Right atrium auricular region (tissue), 2 donors: Measurements from ENCODE around the gene OCIAD1. TPM values are rescaled to one million over a fixed set of nuclear protein-coding genes. Genes with fewer than 3 reads are reported as not detected.

Source experiments
- DNase-seq: peaks from one replicate; pipeline ENCODE4 v3.0.0-alpha.2; 2019; ENCODE audit warnings: low spot score
- H3K27ac ChIP-seq, 2 donors: fragments of 200-600 bp; sonication (generic); 1 replicate in 1 of 2; 2 replicates in 1 of 2; pipeline ENCODE4 v1.5.1; 2016 to 2019
- H3K27me3 ChIP-seq, 2 donors: fragments of 200-600 bp; sonication (generic); one replicate each; pipeline versions ENCODE4 v1.5.1 to v1.6.0; 2017 to 2019
- H3K36me3 ChIP-seq: fragments of 200-600 bp; sonication (generic); one replicate; pipeline ENCODE4 v1.5.1; 2016
- H3K4me1 ChIP-seq, 2 donors: fragments of 200-600 bp; sonication (generic); one replicate each; pipeline versions ENCODE4 v1.5.1 to v1.6.0; 2017 to 2019
- H3K4me3 ChIP-seq, 2 donors: fragments of 200-600 bp; sonication (generic); 1 replicate in 1 of 2; 2 replicates in 1 of 2; pipeline ENCODE4 v1.5.1; 2017 to 2019; ENCODE audit warnings: mild to moderate bottlenecking in 1 of 2, moderate library complexity in 1 of 2
- H3K9me3 ChIP-seq, 2 donors: fragments of 200-600 bp; sonication (generic); one replicate each; pipeline ENCODE4 v1.5.1; 2019
- total RNA-seq, 2 donors: library from RNA; depleted of rRNA; stranded (reverse); fragments of >200 nt; gene quantifications; one replicate each; pipeline ENCODE4 v1.1.0, GENCODE V29; 2016
- TF ChIP-seq, protein P1 (sequence below), 2 donors: fragments of 200-600 bp; sonication (generic); IDR thresholded peaks; one replicate each; pipeline ENCODE4 v1.5.1; 2019; ENCODE audit warnings: antibody characterized with exemption in 2 of 2

OCIAD1 gene
- total RNA-seq, 2 donors from 2014 or later = 101 to 215 TPM

- no peaks in the 10 kb centered on the region for H3K27me3 ChIP-seq
- H3K27ac ChIP-seq = no peak overlapping the region
- DNase-seq = no peak
- no peaks in the 10 kb centered on the region for H3K9me3 ChIP-seq
- TF ChIP-seq, protein P1, sequence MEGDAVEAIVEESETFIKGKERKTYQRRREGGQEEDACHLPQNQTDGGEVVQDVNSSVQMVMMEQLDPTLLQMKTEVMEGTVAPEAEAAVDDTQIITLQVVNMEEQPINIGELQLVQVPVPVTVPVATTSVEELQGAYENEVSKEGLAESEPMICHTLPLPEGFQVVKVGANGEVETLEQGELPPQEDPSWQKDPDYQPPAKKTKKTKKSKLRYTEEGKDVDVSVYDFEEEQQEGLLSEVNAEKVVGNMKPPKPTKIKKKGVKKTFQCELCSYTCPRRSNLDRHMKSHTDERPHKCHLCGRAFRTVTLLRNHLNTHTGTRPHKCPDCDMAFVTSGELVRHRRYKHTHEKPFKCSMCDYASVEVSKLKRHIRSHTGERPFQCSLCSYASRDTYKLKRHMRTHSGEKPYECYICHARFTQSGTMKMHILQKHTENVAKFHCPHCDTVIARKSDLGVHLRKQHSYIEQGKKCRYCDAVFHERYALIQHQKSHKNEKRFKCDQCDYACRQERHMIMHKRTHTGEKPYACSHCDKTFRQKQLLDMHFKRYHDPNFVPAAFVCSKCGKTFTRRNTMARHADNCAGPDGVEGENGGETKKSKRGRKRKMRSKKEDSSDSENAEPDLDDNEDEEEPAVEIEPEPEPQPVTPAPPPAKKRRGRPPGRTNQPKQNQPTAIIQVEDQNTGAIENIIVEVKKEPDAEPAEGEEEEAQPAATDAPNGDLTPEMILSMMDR (IDR thresholded peaks at IDR 0.05) = no peak
- no peak overlapping the region for H3K4me3 ChIP-seq
- peaks cover 0 to 9% of the 10 kb centered on the region in 2 donors for H3K4me1 ChIP-seq
- H3K36me3 ChIP-seq = no peaks in the 10 kb centered on the region
Measured at GRCh38 chr4:48827622-48828021, 3.3 kb upstream of the OCIAD1 start.

- TF ChIP-seq, protein P1 (IDR thresholded peaks at IDR 0.05) = no peak
- no peaks in the 10 kb centered on the region for H3K27me3 ChIP-seq
- H3K9me3 ChIP-seq = no peaks in the 10 kb centered on the region
- peak overlapping the region; percentile 80 to 91 for H3K4me3 ChIP-seq
- peaks cover 0 to 17% of the 10 kb centered on the region in 2 donors for H3K4me1 ChIP-seq
- DNase-seq = no peak
- H3K36me3 ChIP-seq = peaks cover 26% of the 10 kb centered on the region
- H3K27ac ChIP-seq = peak overlapping the region; percentile 94 to 98
Measured at GRCh38 chr4:48831532-48832030, 693 bp downstream of the OCIAD1 start.

DNA sequence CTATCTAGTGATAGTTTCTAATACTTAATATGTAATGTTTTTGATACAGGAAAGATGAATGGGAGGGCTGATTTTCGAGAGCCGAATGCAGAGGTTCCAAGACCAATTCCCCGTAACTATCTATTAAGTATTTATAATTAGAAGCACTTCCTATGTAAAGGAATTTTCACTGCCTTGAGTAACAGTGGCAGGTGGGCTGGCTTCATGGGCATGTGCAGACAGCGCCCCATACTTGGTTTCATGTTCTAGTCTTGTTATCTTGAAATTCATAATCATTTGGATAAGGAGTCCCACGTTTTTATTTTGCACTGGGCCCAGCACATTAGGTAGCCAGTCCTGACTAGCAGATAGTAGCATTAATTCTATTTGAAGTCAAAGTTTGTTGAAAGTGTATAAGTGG lies 1.7 kb downstream of the OCIAD1 start:
- no peak for DNase-seq
- TF ChIP-seq, protein P1 (IDR thresholded peaks at IDR 0.05) = no peak
- peaks cover 35% of the 10 kb centered on the region for H3K36me3 ChIP-seq
- no peaks in the 10 kb centered on the region for H3K9me3 ChIP-seq
- peak overlapping the region in 1 of 2 donors; percentile 91 for H3K4me3 ChIP-seq
- peaks cover 0 to 17% of the 10 kb centered on the region in 2 donors for H3K4me1 ChIP-seq
- H3K27me3 ChIP-seq = no peaks in the 10 kb centered on the region
- H3K27ac ChIP-seq = no peak overlapping the region

DNA sequence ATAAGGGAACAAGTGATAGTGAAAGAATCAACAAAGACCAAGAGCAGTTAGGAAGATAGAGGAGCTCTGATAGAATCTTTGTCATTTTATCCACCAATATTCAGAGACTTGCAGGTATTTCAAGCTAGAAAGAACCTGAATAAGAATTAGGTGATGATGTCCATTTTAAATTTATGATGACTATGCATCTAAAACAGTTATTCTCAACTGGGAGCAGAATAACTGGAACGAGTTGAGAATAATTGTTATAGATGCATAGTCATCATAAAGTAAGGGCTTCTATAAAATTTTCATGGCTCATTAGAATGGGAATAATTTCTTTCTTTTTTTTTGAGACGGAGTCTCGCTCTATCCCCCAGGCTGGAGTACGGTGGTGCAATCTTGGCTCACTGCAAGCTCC lies 5.8 kb downstream of the OCIAD1 start:
- TF ChIP-seq, protein P1 (IDR thresholded peaks at IDR 0.05) = no peak
- H3K4me1 ChIP-seq = peaks cover 0 to 22% of the 10 kb centered on the region in 2 donors

GRCh38 chr4:48841045-48841827 lies 10.3 kb downstream of the OCIAD1 start:
- Histone ChIP-seq H3K9me3 (no peaks in the 10 kb centered on the region), H3K4me1 (peaks cover 0 to 6% of the 10 kb centered on the region in 2 donors), H3K4me3 (no peak overlapping the region), H3K36me3 (peaks cover 55% of the 10 kb centered on the region), H3K27ac (no peak overlapping the region), H3K27me3 (no peaks in the 10 kb centered on the region)
- DNase-seq = no peak
- TF ChIP-seq, protein P1 (IDR thresholded peaks at IDR 0.05) = no peak

More for the DNA sequence above, 5.8 kb downstream of the OCIAD1 start:
- Histone ChIP-seq H3K4me3 (no peak overlapping the region), H3K9me3 (no peaks in the 10 kb centered on the region), H3K36me3 (peaks cover 63% of the 10 kb centered on the region), H3K27me3 (no peaks in the 10 kb centered on the region), H3K27ac (no peak overlapping the region)
- DNase-seq = no peak
